MM.1S (cell line): ENCODE data around the gene RBFA.

Experiments used
- CTCF ChIP-seq: fragments of 300-600 bp; sonication (generic); IDR thresholded peaks from 2 replicates; pipeline ENCODE4 v1.5.1; 2016; ENCODE audit warnings: antibody characterized with exemption, low read length, mixed read lengths
- EZH2phosphoT487 ChIP-seq: fragments of 300-600 bp; sonication (generic); IDR thresholded peaks from 2 replicates; pipeline ENCODE4 v1.6.1; 2018; ENCODE audit warnings: antibody characterized with exemption, low read length

- TF ChIP-seq CTCF, result no peak
- TF ChIP-seq EZH2phosphoT487, result no peak
Measured at GRCh38 chr18:80022613-80023012, 11.6 kb upstream of the RBFA start.
